GM20000 (cell line): ENCODE measurements around the gene RBM8A.
"Not testable (repeated sequence)": the region's sequence is repeated elsewhere in the genome, so short reads cannot be mapped to it uniquely, and the experiment has no call there.

ENCODE experiments used
- DNase-seq: peaks from one replicate; pipeline ENCODE4 v3.0.0; 2012; ENCODE audit warnings: low spot score
- TF ChIP-seq, protein P1 (sequence below): IDR thresholded peaks from 2 replicates; pipeline ENCODE4 v1.5.1; 2012; ENCODE audit warnings: mild to moderate bottlenecking, control low read depth; ENCODE audit errors: extremely low read depth, missing control alignments

Gene RBM8A

DNA sequence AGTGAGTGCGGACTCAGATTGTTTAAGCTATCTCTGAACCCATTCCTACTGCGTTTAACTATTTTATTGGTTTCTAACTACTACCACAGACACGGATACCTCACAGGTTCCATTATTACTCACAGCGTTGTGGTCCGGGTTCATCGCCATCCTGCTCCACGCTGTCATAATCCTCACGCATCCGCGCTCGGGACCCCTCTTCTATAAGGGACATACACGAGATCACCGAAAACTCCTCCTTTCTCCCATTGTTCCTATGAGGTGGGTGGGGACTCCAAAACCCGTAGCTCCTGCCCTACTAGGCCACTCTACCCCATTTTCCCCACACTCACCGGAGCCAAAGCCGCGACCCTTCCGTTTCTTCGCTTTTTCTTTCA is 610 bp downstream of the RBM8A start:
- TF ChIP-seq, protein P1, sequence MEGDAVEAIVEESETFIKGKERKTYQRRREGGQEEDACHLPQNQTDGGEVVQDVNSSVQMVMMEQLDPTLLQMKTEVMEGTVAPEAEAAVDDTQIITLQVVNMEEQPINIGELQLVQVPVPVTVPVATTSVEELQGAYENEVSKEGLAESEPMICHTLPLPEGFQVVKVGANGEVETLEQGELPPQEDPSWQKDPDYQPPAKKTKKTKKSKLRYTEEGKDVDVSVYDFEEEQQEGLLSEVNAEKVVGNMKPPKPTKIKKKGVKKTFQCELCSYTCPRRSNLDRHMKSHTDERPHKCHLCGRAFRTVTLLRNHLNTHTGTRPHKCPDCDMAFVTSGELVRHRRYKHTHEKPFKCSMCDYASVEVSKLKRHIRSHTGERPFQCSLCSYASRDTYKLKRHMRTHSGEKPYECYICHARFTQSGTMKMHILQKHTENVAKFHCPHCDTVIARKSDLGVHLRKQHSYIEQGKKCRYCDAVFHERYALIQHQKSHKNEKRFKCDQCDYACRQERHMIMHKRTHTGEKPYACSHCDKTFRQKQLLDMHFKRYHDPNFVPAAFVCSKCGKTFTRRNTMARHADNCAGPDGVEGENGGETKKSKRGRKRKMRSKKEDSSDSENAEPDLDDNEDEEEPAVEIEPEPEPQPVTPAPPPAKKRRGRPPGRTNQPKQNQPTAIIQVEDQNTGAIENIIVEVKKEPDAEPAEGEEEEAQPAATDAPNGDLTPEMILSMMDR = no peak

DNA sequence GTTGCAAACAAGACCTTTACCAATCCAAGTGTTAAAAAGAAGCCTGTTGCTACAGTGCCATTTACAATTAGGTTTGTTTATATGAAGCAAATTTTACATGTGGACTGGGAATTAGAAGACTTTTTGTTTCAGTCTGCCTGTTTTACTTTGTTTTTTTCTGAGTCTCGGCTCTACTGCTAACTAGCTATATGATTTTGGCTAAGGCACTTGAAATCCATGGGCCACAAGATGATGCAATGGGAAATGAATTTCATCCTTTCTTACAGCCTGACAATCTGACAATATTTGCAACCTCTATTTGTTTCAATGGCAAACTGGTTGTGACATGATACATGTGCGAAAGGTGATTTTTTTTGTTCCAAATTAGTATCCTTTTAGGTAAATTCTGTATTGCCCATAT is 5.0 kb downstream of the RBM8A start:
- DNase-seq = no peak
- TF ChIP-seq, protein P1 = no peak

More for the DNA sequence above, 610 bp downstream of the RBM8A start:
- no peak for DNase-seq

DNA sequence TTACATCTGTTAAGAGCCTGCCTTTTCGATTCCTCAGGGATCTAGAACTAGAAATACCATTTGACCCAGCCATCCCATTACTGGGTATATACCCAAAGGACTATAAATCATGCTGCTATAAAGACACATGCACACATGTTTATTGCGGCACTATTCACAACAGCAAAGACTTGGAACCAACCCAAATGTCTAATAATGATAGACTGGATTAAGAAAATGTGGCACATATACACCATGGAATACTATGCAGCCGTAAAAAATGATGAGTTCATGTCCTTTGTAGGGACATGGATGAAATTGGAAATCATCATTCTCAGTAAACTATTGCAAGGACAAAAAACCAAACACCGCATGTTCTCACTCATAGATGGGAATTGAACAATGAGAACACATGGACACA is 7.0 kb downstream of the RBM8A start:
- DNase-seq = not testable (repeated sequence)

DNA sequence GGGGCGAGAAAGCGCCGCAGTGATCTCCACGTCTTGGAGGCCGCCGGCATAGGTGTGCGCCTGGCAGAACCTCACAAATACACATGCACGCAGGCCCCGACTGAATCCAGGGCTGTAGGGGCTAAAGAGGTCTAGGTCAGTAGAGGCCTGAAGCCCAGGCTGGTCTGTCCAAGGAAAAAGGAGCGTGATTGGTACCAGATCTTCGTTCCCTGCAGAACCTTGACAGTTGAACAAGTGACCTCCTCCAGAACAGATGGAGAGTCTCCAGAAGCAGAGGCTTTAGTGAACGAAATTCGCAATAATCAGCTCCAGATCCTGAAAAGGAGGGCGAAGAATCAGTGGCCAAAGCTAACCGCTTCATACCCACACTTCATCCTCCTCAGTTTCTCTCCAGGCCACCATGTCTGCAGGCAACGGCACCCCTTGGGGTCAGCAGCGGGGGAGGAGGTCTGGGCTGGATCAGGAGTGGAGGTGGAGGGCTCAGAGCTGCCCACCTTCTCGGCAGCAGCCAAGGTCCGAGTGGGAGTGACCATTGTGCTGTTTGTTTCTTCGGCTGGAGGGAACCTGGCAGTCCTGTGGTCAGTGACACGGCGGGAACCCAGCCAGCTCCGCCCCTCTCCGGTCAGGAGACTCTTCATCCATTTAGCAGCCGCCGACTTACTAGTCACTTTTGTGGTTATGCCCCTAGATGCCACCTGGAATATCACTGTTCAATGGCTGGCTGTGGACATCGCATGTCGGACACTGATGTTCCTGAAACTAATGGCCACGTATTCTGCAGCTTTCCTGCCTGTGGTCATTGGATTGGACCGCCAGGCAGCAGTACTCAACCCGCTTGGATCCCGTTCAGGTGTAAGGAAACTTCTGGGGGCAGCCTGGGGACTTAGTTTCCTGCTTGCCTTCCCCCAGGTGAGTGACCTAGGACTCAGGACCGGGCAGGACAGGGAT is 8.0 kb downstream of the RBM8A start:
- peak; percentile 36 for DNase-seq
- TF ChIP-seq, protein P1 = no peak

DNA sequence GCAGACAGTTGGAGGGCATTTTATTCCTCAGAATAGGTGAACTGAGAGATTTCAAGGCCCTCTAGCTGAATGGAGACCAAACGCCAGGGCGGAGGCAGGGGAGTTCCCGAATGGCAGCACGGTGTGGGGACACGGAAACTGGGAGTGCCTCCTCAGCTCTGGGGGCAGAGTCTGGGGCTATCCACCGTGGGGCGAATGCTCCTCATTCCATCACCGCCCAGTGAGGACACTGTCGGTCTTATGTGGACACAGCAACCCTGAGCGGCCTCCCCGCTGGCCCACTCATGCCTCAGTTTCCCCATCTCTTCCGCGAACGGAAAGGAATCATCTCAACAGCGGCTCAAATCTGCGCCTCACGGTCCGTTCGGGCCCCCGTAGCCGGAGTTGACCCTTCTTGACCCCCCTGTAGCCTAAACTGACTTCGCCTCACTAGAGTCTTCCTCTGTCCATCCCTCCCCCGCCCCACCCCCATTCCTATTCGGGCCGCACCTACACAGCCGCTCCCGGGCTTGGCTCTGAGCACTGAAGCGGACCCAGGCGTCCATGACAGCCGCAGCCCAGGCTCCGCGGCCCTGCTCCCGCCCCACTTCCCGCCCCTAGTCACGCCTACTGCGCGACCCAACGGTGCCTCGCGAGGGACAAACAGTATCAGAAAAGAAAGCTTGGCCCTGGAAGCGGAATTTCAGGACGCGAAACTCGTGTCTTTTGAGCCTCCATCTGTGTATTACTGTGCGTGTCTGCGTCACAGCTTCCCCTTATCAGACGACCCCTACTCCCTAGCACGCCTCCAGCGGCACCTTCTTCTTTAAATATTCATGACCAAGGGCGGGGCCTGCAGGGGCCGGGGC is 8.9 kb downstream of the RBM8A start, which contains the start of gene PEX11B:
TSS of gene PEX11B (minus strand) at position 574 of the 848 bp plus-strand sequence. CDS start at position 545, 29 bp downstream.
- TF ChIP-seq, protein P1 = no peak
- DNase-seq = peak; percentile 88

DNA sequence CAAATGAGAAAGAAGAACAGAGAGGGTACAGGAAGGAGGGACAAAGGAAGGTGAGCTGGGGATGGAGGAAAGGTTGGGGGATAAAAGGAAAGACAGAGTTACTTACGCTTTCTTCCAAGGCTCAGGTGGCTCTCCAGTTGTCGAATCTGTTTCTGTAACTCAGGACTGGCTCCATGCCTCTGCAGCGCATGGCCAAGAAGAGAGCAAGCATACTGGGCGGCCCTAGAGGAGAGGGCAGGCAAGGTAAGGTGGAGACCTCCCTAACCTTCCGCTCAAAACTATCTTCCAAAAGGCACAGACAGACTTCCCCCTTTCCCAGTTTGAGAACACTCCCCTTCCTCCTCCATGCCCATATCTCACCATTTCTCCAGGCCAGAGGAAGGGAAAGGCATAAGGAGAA is 9.7 kb downstream of the RBM8A start:
- TF ChIP-seq, protein P1 = no peak

DNA sequence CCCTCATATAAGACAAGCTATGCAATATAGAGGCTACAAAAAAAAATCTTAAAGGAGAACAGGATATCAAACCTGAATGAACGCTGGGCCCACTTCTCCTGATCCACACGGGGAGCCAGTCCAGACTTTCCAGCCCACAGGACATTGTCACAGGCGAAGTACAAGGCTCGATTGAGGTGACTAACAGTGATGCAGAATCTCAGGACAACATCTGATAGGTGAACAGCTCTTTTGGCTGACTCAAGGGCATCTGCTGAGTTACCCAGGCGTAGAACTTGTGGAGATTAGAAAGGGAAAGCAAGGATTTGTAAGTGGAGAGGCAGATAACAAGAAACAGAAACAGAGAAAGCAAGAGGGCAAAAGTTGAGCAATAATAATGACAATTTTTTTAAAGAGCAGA is 10.5 kb downstream of the RBM8A start:
- TF ChIP-seq, protein P1 = no peak
- DNase-seq = no peak

More for the DNA sequence above, 9.7 kb downstream of the RBM8A start:
- DNase-seq = no peak
